Measurements from ENCODE around the gene OR10D3. TPM values are rescaled to one million over a fixed set of nuclear protein-coding genes. Genes with fewer than 3 reads are reported as not detected.

OR10D3 gene
- total and polyA plus RNA-seq, 4 donors, result not detected

DNA sequence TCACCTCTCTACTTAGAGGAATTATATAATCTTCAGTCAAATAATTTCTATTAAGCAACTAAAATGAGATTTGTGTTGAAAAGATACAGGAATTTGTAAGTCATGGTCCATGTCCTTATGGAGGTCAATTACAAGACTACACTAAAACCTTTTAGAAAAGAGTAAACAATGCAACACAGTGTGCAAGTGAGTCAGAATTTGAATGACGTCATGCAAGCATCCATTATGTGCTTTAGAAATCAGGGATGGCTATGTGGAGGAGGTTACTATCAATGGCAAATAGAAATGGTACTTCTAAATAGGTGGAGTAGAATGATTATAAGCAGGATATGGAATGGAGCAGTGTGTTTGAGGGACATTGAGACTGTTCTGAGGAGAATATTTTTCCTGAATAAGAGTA, 16.6 kb downstream of the OR10D3 start:
- Histone ChIP-seq H3K36me3 (ENCODE audit: control insufficient read depth in 4 of 4, insufficient read depth in 3 of 4, low read depth in 1 of 4, low read length in 3 of 4) (no peaks in the 10 kb centered on the region), H3K4me1 (ENCODE audit: control insufficient read depth in 4 of 4, insufficient read depth in 4 of 4, low read length in 3 of 4) (no peaks in the 10 kb centered on the region), H3K27me3 (ENCODE audit: control insufficient read depth in 4 of 4, insufficient read depth in 4 of 4, low read length in 3 of 4) (peaks cover 0 to 4% (median 1%) of the 10 kb centered on the region in 4 donors), H3K27ac (ENCODE audit: low read depth in 1 of 2, low read length in 2 of 2) (no peak overlapping the region), H3K9me3 (ENCODE audit: control insufficient read depth in 4 of 4, low read length in 3 of 4) (no peaks in the 10 kb centered on the region), H3K9ac (ENCODE audit: low read depth in 1 of 2, low read length in 2 of 2) (no peak overlapping the region), H3K4me3 (ENCODE audit: low read depth in 1 of 3, low read length in 3 of 3) (no peak overlapping the region)
- TF ChIP-seq, protein P1, sequence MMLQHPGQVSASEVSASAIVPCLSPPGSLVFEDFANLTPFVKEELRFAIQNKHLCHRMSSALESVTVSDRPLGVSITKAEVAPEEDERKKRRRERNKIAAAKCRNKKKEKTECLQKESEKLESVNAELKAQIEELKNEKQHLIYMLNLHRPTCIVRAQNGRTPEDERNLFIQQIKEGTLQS (IDR thresholded peaks at IDR 0.05), result no peak
- TF ChIP-seq, protein P2, sequence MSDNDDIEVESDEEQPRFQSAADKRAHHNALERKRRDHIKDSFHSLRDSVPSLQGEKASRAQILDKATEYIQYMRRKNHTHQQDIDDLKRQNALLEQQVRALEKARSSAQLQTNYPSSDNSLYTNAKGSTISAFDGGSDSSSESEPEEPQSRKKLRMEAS (IDR thresholded peaks at IDR 0.05), result no peak
- TF ChIP-seq HNF4A (conservative IDR thresholded peaks at IDR 0.05), result no peak
- TF ChIP-seq, protein P3, sequence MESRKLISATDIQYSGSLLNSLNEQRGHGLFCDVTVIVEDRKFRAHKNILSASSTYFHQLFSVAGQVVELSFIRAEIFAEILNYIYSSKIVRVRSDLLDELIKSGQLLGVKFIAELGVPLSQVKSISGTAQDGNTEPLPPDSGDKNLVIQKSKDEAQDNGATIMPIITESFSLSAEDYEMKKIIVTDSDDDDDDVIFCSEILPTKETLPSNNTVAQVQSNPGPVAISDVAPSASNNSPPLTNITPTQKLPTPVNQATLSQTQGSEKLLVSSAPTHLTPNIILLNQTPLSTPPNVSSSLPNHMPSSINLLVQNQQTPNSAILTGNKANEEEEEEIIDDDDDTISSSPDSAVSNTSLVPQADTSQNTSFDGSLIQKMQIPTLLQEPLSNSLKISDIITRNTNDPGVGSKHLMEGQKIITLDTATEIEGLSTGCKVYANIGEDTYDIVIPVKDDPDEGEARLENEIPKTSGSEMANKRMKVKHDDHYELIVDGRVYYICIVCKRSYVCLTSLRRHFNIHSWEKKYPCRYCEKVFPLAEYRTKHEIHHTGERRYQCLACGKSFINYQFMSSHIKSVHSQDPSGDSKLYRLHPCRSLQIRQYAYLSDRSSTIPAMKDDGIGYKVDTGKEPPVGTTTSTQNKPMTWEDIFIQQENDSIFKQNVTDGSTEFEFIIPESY (IDR thresholded peaks at IDR 0.05), result no peak
- WGBS, result 49% methylated on average over 1 of the region's 1 CpG
- DNase-seq (ENCODE audit: low spot score), result no peak

DNA sequence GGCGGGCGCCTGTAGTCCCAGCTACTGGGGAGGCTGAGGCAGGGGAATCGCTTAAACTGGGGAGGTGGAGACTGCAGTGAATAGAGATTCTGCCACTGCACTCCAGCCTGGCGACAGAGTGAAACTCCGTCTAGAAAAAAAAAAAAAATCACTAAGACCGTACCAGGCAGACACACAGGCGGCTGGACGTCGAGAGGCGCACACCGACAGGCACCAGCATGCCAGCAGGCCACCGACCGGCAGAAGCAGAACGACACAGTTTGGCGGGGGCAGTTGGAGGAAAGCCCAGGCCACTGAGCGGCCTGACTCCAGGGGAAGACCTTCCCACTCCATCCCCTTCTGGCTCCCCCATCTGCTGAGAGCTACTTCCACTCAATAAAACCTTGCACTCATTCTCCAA, 17.5 kb downstream of the OR10D3 start:
- no peak for DNase-seq (ENCODE audit: low spot score)
- 94% methylated on average over 16 of the region's 16 CpGs for WGBS
- TF ChIP-seq, protein P4, sequence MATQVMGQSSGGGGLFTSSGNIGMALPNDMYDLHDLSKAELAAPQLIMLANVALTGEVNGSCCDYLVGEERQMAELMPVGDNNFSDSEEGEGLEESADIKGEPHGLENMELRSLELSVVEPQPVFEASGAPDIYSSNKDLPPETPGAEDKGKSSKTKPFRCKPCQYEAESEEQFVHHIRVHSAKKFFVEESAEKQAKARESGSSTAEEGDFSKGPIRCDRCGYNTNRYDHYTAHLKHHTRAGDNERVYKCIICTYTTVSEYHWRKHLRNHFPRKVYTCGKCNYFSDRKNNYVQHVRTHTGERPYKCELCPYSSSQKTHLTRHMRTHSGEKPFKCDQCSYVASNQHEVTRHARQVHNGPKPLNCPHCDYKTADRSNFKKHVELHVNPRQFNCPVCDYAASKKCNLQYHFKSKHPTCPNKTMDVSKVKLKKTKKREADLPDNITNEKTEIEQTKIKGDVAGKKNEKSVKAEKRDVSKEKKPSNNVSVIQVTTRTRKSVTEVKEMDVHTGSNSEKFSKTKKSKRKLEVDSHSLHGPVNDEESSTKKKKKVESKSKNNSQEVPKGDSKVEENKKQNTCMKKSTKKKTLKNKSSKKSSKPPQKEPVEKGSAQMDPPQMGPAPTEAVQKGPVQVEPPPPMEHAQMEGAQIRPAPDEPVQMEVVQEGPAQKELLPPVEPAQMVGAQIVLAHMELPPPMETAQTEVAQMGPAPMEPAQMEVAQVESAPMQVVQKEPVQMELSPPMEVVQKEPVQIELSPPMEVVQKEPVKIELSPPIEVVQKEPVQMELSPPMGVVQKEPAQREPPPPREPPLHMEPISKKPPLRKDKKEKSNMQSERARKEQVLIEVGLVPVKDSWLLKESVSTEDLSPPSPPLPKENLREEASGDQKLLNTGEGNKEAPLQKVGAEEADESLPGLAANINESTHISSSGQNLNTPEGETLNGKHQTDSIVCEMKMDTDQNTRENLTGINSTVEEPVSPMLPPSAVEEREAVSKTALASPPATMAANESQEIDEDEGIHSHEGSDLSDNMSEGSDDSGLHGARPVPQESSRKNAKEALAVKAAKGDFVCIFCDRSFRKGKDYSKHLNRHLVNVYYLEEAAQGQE (IDR thresholded peaks at IDR 0.05), result no peak
- TF ChIP-seq, protein P2 (IDR thresholded peaks at IDR 0.05), result no peak
- TF ChIP-seq HNF4A (conservative IDR thresholded peaks at IDR 0.05) (no peak), JUND (IDR thresholded peaks at IDR 0.05) (no peak), FOXA2 (IDR thresholded peaks at IDR 0.05) (no peak), GABPA (IDR thresholded peaks at IDR 0.05 in 1 of 2, conservative IDR thresholded peaks at IDR 0.05 in 1 of 2) (no peak), TAF1 (conservative IDR thresholded peaks at IDR 0.05) (no peak), RAD21 (IDR thresholded peaks at IDR 0.05) (no peak), SP1 (IDR thresholded peaks at IDR 0.05) (no peak), YY1 (IDR thresholded peaks at IDR 0.05) (no peak), NR2F2 (IDR thresholded peaks at IDR 0.05) (no peak), RXRA (IDR thresholded peaks at IDR 0.05) (no peak), FOXA1 (IDR thresholded peaks at IDR 0.05) (no peak), HNF4G (IDR thresholded peaks at IDR 0.05) (no peak), EGR1 (IDR thresholded peaks at IDR 0.05; ENCODE audit: low read depth in 2 of 2) (no peak)
- TF ChIP-seq, protein P1 (IDR thresholded peaks at IDR 0.05), result no peak
- TF ChIP-seq, protein P3 (IDR thresholded peaks at IDR 0.05), result no peak
- TF ChIP-seq, protein P5, sequence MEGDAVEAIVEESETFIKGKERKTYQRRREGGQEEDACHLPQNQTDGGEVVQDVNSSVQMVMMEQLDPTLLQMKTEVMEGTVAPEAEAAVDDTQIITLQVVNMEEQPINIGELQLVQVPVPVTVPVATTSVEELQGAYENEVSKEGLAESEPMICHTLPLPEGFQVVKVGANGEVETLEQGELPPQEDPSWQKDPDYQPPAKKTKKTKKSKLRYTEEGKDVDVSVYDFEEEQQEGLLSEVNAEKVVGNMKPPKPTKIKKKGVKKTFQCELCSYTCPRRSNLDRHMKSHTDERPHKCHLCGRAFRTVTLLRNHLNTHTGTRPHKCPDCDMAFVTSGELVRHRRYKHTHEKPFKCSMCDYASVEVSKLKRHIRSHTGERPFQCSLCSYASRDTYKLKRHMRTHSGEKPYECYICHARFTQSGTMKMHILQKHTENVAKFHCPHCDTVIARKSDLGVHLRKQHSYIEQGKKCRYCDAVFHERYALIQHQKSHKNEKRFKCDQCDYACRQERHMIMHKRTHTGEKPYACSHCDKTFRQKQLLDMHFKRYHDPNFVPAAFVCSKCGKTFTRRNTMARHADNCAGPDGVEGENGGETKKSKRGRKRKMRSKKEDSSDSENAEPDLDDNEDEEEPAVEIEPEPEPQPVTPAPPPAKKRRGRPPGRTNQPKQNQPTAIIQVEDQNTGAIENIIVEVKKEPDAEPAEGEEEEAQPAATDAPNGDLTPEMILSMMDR (IDR thresholded peaks at IDR 0.05; ENCODE audit: low read depth, low read length, missing input control), result no peak
- Histone ChIP-seq H3K4me1 (ENCODE audit: control insufficient read depth in 4 of 4, insufficient read depth in 4 of 4, low read length in 3 of 4) (no peaks in the 10 kb centered on the region), H3K9ac (ENCODE audit: low read depth in 1 of 2, low read length in 2 of 2) (no peak overlapping the region), H3K27ac (ENCODE audit: low read depth in 1 of 2, low read length in 2 of 2) (no peak overlapping the region), H3K4me3 (ENCODE audit: low read depth in 1 of 3, low read length in 3 of 3) (no peak overlapping the region), H3K9me3 (ENCODE audit: control insufficient read depth in 4 of 4, low read length in 3 of 4) (no peaks in the 10 kb centered on the region), H3K36me3 (ENCODE audit: control insufficient read depth in 4 of 4, insufficient read depth in 3 of 4, low read depth in 1 of 4, low read length in 3 of 4) (no peaks in the 10 kb centered on the region), H3K27me3 (ENCODE audit: control insufficient read depth in 4 of 4, insufficient read depth in 4 of 4, low read length in 3 of 4) (peaks cover 0 to 2% (median 0%) of the 10 kb centered on the region in 4 donors)

Measured in liver (tissue), 9 donors.